ENCODE measurements around the gene MTREX. TPM values are rescaled to one million over a fixed set of nuclear protein-coding genes. Genes with fewer than 3 reads are reported as not detected.

MTREX gene
- total and polyA plus RNA-seq, 4 donors, result 13.0 to 88.4 (median 51.4) TPM

DNA sequence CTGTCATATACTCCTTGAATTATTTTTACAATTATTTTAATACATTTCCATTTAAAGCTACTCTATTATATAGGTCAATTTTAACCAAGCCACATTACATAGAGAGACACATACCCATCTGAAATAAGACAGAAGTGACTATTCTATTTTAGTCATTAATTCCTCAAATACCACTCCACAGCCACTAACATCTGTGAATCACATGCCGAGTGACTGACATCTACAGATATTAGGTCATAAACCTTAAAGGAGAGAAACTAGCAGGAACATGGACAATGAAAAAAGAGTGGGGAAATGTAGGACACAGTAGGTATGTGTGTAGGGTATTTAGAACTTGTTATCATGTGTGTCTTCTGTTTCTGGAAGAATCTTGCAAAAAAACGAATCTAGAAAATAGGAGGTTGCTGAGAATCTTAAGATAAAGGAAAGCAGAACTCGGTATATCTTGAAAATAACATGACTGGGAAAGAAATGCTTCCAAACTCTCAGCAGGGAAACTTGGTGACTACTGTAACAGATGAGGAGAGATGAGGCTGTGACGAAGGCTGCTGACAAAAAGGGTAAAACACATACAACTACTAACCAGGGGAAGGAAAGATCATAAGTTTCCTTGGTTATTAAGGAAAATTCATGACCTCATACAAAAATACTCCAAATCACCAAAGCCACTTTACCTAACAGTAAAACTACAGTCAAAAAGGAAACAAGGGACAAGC, 142.4 kb downstream of the MTREX start:
- Histone ChIP-seq H3K9me3 (ENCODE audit: control insufficient read depth, low read length) (no peaks in the 10 kb centered on the region), H3K4me3 (ENCODE audit: low read length in 2 of 2) (no peak overlapping the region), H3K27ac (ENCODE audit: low read depth in 1 of 2, low read length in 2 of 2) (no peak overlapping the region), H3K36me3 (ENCODE audit: control insufficient read depth in 1 of 2, insufficient read depth in 2 of 2, low read length in 1 of 2) (no peaks in the 10 kb centered on the region), H3K4me1 (ENCODE audit: control insufficient read depth in 1 of 2, insufficient read depth in 2 of 2, low read length in 2 of 2) (peaks cover 0 to 8% of the 10 kb centered on the region in 2 donors), H3K27me3 (ENCODE audit: control insufficient read depth in 1 of 2, insufficient read depth in 2 of 2, low read length in 1 of 2) (no peaks in the 10 kb centered on the region)
- intact Hi-C loops (cut with DNase I), result no loop called here
- no peak for ATAC-seq (ENCODE audit: low FRiP score)
- no peak for DNase-seq
- 28 to 33% methylated on average over 4 of the region's 4 CpGs for WGBS, 2 donors

DNA sequence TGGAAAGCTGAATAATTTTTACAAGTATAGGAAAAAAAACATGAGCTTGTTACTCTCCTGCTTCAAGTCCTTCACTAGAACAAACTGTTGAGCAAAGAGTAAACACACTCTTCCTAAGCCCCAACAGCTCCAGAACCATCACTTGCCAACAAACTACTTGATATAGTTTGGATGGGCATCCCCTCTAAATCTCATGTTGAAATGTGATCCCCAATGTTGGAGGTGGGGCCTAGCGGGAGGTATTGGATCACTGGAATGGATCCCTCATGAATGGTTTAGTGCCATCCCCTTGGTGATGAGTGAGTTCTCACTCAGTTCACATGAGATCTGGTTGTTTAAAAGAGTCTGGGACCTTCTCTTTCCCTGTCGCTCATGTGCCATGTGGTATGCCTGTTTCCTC, 144.2 kb downstream of the MTREX start:
- Histone ChIP-seq H3K27me3 (ENCODE audit: control insufficient read depth in 1 of 2, insufficient read depth in 2 of 2, low read length in 1 of 2) (no peaks in the 10 kb centered on the region), H3K4me1 (ENCODE audit: control insufficient read depth in 1 of 2, insufficient read depth in 2 of 2, low read length in 2 of 2) (peaks cover 0 to 8% of the 10 kb centered on the region in 2 donors), H3K4me3 (ENCODE audit: low read length in 2 of 2) (no peak overlapping the region), H3K27ac (ENCODE audit: low read depth in 1 of 2, low read length in 2 of 2) (no peak overlapping the region), H3K36me3 (ENCODE audit: control insufficient read depth in 1 of 2, insufficient read depth in 2 of 2, low read length in 1 of 2) (no peaks in the 10 kb centered on the region), H3K9me3 (ENCODE audit: control insufficient read depth, low read length) (no peaks in the 10 kb centered on the region)
- no peak for ATAC-seq (ENCODE audit: low FRiP score)
- DNase-seq, result no peak
- intact Hi-C loops (cut with DNase I), result no loop called here
- 99 to 100% methylated on average over 2 of the region's 2 CpGs for WGBS, 2 donors

DNA sequence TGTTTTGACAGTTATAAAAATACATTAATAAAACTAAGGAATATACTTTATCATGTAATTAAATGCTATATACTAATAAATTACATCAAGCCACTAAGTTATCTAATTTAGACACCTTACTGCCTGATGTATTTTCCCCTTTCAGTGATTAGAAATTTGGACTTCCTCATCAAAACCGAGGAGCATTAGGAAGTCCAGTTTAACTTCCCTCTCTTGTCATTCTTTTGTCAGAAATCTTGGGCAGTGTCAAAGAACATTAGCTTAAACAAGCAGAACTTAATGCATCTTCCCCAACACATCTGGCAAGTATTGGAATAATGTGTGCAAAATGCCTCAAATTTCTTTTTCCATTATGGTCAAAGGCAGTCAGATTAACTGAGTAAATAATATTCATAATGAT, 145.4 kb downstream of the MTREX start:
- WGBS, 2 donors, result 50 to 61% methylated on average over 1 of the region's 1 CpG
- H3K27ac ChIP-seq (ENCODE audit: low read depth in 1 of 2, low read length in 2 of 2), result no peak overlapping the region
- ATAC-seq (ENCODE audit: low FRiP score) (no peak), DNase-seq (no peak)
- intact Hi-C loops (cut with DNase I), result no loop called here
- no peaks in the 10 kb centered on the region for H3K27me3 ChIP-seq (ENCODE audit: control insufficient read depth in 1 of 2, insufficient read depth in 2 of 2, low read length in 1 of 2)
- H3K36me3 ChIP-seq (ENCODE audit: control insufficient read depth in 1 of 2, insufficient read depth in 2 of 2, low read length in 1 of 2), result no peaks in the 10 kb centered on the region
- no peak overlapping the region for H3K4me3 ChIP-seq (ENCODE audit: low read length in 2 of 2)
- peaks cover 0 to 6% of the 10 kb centered on the region in 2 donors for H3K4me1 ChIP-seq (ENCODE audit: control insufficient read depth in 1 of 2, insufficient read depth in 2 of 2, low read length in 2 of 2)
- no peaks in the 10 kb centered on the region for H3K9me3 ChIP-seq (ENCODE audit: control insufficient read depth, low read length)

DNA sequence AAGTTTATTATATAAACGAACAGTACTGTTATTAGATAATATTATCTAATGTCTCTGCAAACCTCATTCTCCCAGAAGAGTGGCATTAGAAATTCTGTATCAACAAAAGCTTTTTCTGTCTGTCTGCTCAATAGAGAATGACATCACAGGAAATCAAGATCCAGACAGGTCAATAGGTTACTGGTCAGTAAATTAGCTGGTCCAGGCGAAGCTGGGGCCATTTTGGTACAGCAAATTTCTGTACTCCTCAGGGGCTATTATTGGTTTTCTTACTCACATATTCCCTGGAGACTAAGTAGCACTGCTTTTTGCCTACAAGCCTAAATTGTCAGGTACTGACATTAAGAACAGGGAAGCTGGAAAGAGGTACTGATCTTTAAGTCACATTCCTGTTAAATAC, 146.5 kb downstream of the MTREX start:
- H3K9me3 ChIP-seq (ENCODE audit: control insufficient read depth, low read length), result no peaks in the 10 kb centered on the region
- WGBS, 2 donors, result 39 to 49% methylated on average over 2 of the region's 2 CpGs
- no peak overlapping the region for H3K27ac ChIP-seq (ENCODE audit: low read depth in 1 of 2, low read length in 2 of 2)
- H3K4me3 ChIP-seq (ENCODE audit: low read length in 2 of 2), result no peak overlapping the region
- no peaks in the 10 kb centered on the region for H3K36me3 ChIP-seq (ENCODE audit: control insufficient read depth in 1 of 2, insufficient read depth in 2 of 2, low read length in 1 of 2)
- intact Hi-C loops (cut with DNase I), result no loop called here
- DNase-seq, result no peak
- no peak for ATAC-seq (ENCODE audit: low FRiP score)
- H3K27me3 ChIP-seq (ENCODE audit: control insufficient read depth in 1 of 2, insufficient read depth in 2 of 2, low read length in 1 of 2), result no peaks in the 10 kb centered on the region
- peaks cover 0 to 6% of the 10 kb centered on the region in 2 donors for H3K4me1 ChIP-seq (ENCODE audit: control insufficient read depth in 1 of 2, insufficient read depth in 2 of 2, low read length in 2 of 2)

DNA sequence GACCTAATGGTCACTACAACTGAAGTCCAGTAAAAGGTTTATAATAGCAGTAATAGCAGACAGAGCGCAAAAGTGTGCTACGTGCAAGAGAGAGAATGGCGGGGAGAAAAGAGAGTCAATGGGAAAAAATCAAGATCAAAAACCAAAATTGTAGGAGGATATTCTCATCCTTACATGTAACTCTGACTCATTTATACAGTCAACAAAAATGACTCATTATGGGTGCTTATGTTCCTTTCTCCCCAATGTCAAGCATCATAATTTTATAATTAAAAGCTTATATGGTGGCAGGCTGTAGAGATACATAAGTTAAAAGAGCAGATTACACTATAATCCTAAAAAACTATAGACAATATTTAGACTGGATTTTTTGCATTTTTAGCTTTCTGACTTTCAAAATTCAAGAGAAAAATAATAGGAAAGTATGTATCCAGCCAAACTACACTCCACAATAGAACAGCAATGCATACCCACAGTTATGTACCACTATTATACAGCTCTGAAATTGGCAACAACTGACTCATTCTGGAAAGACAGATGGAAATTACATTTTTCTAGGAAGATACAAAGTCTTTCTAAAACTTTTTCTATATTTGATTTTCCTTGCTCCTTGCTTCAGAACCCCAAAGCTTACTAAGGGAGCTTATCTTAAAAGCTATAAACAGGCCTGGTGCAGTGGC, 148.6 kb downstream of the MTREX start:
- no peaks in the 10 kb centered on the region for H3K36me3 ChIP-seq (ENCODE audit: control insufficient read depth in 1 of 2, insufficient read depth in 2 of 2, low read length in 1 of 2)
- H3K27me3 ChIP-seq (ENCODE audit: control insufficient read depth in 1 of 2, insufficient read depth in 2 of 2, low read length in 1 of 2), result no peaks in the 10 kb centered on the region
- 93 to 94% methylated on average over 3 of the region's 3 CpGs for WGBS, 2 donors
- ATAC-seq (ENCODE audit: low FRiP score), result no peak
- no peaks in the 10 kb centered on the region for H3K9me3 ChIP-seq (ENCODE audit: control insufficient read depth, low read length)
- peaks cover 0 to 2% of the 10 kb centered on the region in 2 donors for H3K4me1 ChIP-seq (ENCODE audit: control insufficient read depth in 1 of 2, insufficient read depth in 2 of 2, low read length in 2 of 2)
- intact Hi-C loops (cut with DNase I), result no loop called here
- no peak overlapping the region for H3K4me3 ChIP-seq (ENCODE audit: low read length in 2 of 2)
- H3K27ac ChIP-seq (ENCODE audit: low read depth in 1 of 2, low read length in 2 of 2), result no peak overlapping the region
- DNase-seq, result no peak

DNA sequence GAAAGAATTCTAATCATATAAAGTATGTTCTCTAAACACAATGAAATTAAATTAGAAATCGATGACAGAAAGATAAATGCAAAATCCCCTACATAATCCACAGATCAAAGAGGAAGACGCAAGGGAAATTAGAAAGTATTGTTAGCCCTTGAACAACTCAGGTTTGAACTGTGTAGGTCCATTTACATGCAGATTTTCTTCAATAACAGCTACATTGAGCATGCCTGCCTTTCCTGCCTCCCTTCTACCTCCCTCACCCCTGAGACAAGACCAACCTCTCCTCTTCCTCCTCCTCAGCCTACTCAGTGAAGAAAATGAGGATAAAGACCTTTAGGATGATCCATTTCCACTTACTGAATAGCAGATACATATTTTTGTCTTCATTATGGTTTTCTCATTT, 151.8 kb downstream of the MTREX start:
- WGBS, 2 donors, result 95% methylated on average over 2 of the region's 2 CpGs
- ATAC-seq (ENCODE audit: low FRiP score) (no peak), DNase-seq (no peak)
- H3K36me3 ChIP-seq (ENCODE audit: control insufficient read depth in 1 of 2, insufficient read depth in 2 of 2, low read length in 1 of 2), result no peaks in the 10 kb centered on the region
- no peaks in the 10 kb centered on the region for H3K27me3 ChIP-seq (ENCODE audit: control insufficient read depth in 1 of 2, insufficient read depth in 2 of 2, low read length in 1 of 2)
- intact Hi-C loops (cut with DNase I), result no loop called here
- peaks cover 0 to 2% of the 10 kb centered on the region in 2 donors for H3K4me1 ChIP-seq (ENCODE audit: control insufficient read depth in 1 of 2, insufficient read depth in 2 of 2, low read length in 2 of 2)
- no peaks in the 10 kb centered on the region for H3K9me3 ChIP-seq (ENCODE audit: control insufficient read depth, low read length)
- no peak overlapping the region for H3K27ac ChIP-seq (ENCODE audit: low read depth in 1 of 2, low read length in 2 of 2)
- no peak overlapping the region for H3K4me3 ChIP-seq (ENCODE audit: low read length in 2 of 2)

DNA sequence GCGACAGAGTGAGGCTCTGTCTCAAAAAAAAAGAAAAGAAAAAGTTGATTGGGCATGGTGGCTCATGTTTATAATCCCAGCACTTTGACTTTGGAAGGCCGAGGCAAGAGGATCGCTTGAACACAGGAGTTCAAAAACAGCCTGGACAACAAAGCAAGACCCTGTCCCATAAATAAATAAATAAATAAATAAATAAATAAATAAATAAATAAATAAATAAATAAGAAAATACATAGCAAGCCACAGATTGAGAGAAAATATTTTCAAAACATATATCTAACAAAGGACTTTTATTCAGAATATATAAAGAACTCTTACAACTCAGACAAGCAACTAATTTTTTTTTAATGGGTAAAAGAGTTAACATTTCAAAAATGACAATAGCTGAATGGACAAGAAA, 155.8 kb downstream of the MTREX start:
- Histone ChIP-seq H3K4me1 (ENCODE audit: control insufficient read depth in 1 of 2, insufficient read depth in 2 of 2, low read length in 2 of 2) (peaks cover 0 to 2% of the 10 kb centered on the region in 2 donors), H3K27ac (ENCODE audit: low read depth in 1 of 2, low read length in 2 of 2) (no peak overlapping the region), H3K36me3 (ENCODE audit: control insufficient read depth in 1 of 2, insufficient read depth in 2 of 2, low read length in 1 of 2) (peaks cover 0 to 2% of the 10 kb centered on the region in 2 donors)

DNA sequence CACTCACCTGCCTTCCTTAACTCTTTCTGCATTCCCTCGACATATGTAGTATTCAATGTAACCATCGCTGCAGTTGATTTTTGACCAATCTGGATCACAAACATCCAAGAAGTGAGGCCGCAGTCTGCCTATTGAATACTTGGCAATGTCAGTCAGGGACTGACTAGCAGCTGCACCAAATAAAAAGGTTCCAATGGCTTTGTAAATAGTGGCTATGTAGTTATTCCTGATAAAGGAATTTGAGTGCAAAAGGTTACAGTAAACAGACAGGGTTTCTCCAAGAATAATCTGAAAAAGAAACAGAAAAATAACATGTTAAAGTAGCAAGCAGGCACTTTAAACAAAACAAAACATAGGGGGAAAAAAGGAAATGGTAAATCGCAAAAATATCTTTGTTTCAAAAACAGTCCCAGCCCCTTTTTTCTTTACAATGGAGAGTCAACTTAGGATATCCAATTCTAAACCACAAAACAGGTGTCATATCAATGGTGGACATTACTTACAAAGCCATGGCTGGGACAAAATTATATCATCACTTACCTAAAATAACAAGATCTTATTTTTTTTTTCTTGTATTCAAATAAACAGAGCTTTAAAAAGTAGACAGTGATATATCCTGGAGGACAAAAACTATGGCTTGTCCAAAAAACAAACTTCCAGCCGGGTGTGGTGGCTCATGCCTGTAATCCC, 160.2 kb downstream of the MTREX start:
- DNase-seq (no peak), ATAC-seq (ENCODE audit: low FRiP score) (no peak)
- peaks cover 0 to 2% of the 10 kb centered on the region in 2 donors for H3K36me3 ChIP-seq (ENCODE audit: control insufficient read depth in 1 of 2, insufficient read depth in 2 of 2, low read length in 1 of 2)

More for the DNA sequence above, 155.8 kb downstream of the MTREX start:
- DNase-seq, result no peak
- H3K9me3 ChIP-seq (ENCODE audit: control insufficient read depth, low read length), result no peaks in the 10 kb centered on the region
- no peaks in the 10 kb centered on the region for H3K27me3 ChIP-seq (ENCODE audit: control insufficient read depth in 1 of 2, insufficient read depth in 2 of 2, low read length in 1 of 2)
- intact Hi-C loops (cut with DNase I), result no loop called here
- WGBS, 2 donors, result 96 to 99% methylated on average over 3 of the region's 3 CpGs
- no peak for ATAC-seq (ENCODE audit: low FRiP score)
- H3K4me3 ChIP-seq (ENCODE audit: low read length in 2 of 2), result no peak overlapping the region

More for the DNA sequence above, 160.2 kb downstream of the MTREX start:
- intact Hi-C loops (cut with DNase I), result no loop called here
- Histone ChIP-seq H3K27ac (ENCODE audit: low read depth in 1 of 2, low read length in 2 of 2) (no peak overlapping the region), H3K4me1 (ENCODE audit: control insufficient read depth in 1 of 2, insufficient read depth in 2 of 2, low read length in 2 of 2) (no peaks in the 10 kb centered on the region), H3K9me3 (ENCODE audit: control insufficient read depth, low read length) (no peaks in the 10 kb centered on the region), H3K27me3 (ENCODE audit: control insufficient read depth in 1 of 2, insufficient read depth in 2 of 2, low read length in 1 of 2) (no peaks in the 10 kb centered on the region), H3K4me3 (ENCODE audit: low read length in 2 of 2) (no peak overlapping the region)
- WGBS, 2 donors, result 37 to 53% methylated on average over 5 of the region's 5 CpGs
